ENCODE results near the gene RFX2. TPM values are rescaled to one million over a fixed set of nuclear protein-coding genes. Genes with fewer than 3 reads are reported as not detected.

RFX2 gene
- total RNA-seq, 1 experiment from 2014 or later = 3.7 TPM

- no peak overlapping the region for H2BK15ac ChIP-seq (ENCODE audit: low read depth, low read length)
- H3K27ac Mint-ChIP-seq = no peak overlapping the region
- WGBS (ENCODE audit: extremely low coverage, insufficient read length, low lambda C conversion rate) = no CpG with 5 or more reads among the region's 6 CpGs
- H3K9ac ChIP-seq (ENCODE audit: extremely low read depth, insufficient read length, low read length) = no peak overlapping the region
- peaks cover 0 to 3% (median 2%) of the 10 kb centered on the region in 3 experiments; a peak in 4 of 7 replicates for H3K36me3 Mint-ChIP-seq (ENCODE audit: insufficient read depth in 1 of 3, low read depth in 3 of 3)
- no peak overlapping the region for H2BK20ac ChIP-seq (ENCODE audit: low read depth, low read length, poor library complexity, severe bottlenecking)
- H2BK5ac ChIP-seq (ENCODE audit: insufficient read length, low read length) = no peak overlapping the region
- H3K18ac ChIP-seq (ENCODE audit: insufficient read length, low read depth, low read length) = no peak overlapping the region
- no peak overlapping the region for H2AFZ ChIP-seq (ENCODE audit: low read length)
- H3K14ac ChIP-seq (ENCODE audit: insufficient read depth, low read length) = no peak overlapping the region
- peaks cover 20% of the 10 kb centered on the region for H3K27me3 Mint-ChIP-seq (ENCODE audit: low read depth)
- no peak overlapping the region for H3K4ac ChIP-seq (ENCODE audit: low read depth, low read length)
- H4K20me1 ChIP-seq (ENCODE audit: control insufficient read depth, insufficient read depth, insufficient read length) = no peaks in the 10 kb centered on the region
- H3K4me1 Mint-ChIP-seq = no peaks in the 10 kb centered on the region
- H2BK120ac ChIP-seq (ENCODE audit: low read depth, low read length, poor library complexity, severe bottlenecking) = no peak overlapping the region
- no peak overlapping the region for H3K4me3 Mint-ChIP-seq
- H3K79me1 ChIP-seq (ENCODE audit: insufficient read depth, low read depth, low read length, poor library complexity, severe bottlenecking) = no peaks in the 10 kb centered on the region
- H3K23ac ChIP-seq (ENCODE audit: insufficient read length, low read depth, low read length) = no peak overlapping the region
- H2BK12ac ChIP-seq (ENCODE audit: insufficient read length, low read depth, low read length) = no peak overlapping the region
- H3K23me2 ChIP-seq (ENCODE audit: insufficient read length, low read depth, low read length, poor library complexity, severe bottlenecking) = no peaks in the 10 kb centered on the region
- no peak overlapping the region for H4K91ac ChIP-seq (ENCODE audit: insufficient read length, low read depth, low read length)
- no peak overlapping the region for H3K56ac ChIP-seq (ENCODE audit: insufficient read length, low read depth, low read length)
- H3K27me3 ChIP-seq (ENCODE audit: insufficient read depth, low read length) = no peaks in the 10 kb centered on the region
- H3K4me2 ChIP-seq (ENCODE audit: insufficient read depth, insufficient read length, low read length) = no peak overlapping the region
- no peak overlapping the region for H3K27ac ChIP-seq (ENCODE audit: insufficient read length, low read depth, low read length)
- peak; percentile 87 for TF ChIP-seq CTCF (conservative IDR thresholded peaks at IDR 0.05)
- H3K79me2 ChIP-seq (ENCODE audit: insufficient read depth, low read length) = no peaks in the 10 kb centered on the region
- no peaks in the 10 kb centered on the region for H3K4me1 ChIP-seq (ENCODE audit: insufficient read depth, low read length)
- no peak overlapping the region for H2AK5ac ChIP-seq (ENCODE audit: insufficient read length, low read length)
- no peak overlapping the region for H3T11ph ChIP-seq (ENCODE audit: low read length)
- H3K9me3 ChIP-seq (ENCODE audit: control insufficient read depth, low read depth, low read length) = no peaks in the 10 kb centered on the region
- H4K8ac ChIP-seq (replicated peaks; ENCODE audit: insufficient read length, low read depth, low read length) = no peak overlapping the region
- peaks cover 25 to 49% of the 10 kb centered on the region in 2 experiments for H3K9me3 Mint-ChIP-seq
- peak; percentile 81 for DNase-seq
- H4K5ac ChIP-seq (ENCODE audit: insufficient read length, low read depth, low read length) = no peak overlapping the region
Measured at GRCh38 chr19:6125571-6125989, 15.3 kb upstream of the RFX2 start.
